Smooth muscle cell (in vitro differentiated cells): ENCODE measurements around the gene HPSE2. TPM values are rescaled to one million over a fixed set of nuclear protein-coding genes. Genes with fewer than 3 reads are reported as not detected.

Experiments used
- DNase-seq: peaks from one replicate; lab custom pipeline; 2025; ENCODE audit not compliant: unreplicated experiment; lab: John Stamatoyannopoulos, UW
- H2AFZ ChIP-seq: fragments of 200-600 bp; sonication (generic); 2 replicates; pipeline ENCODE4 v1.6.0; 2016; ENCODE audit warnings: antibody characterized with exemption, low read depth, mild to moderate bottlenecking
- H3F3A ChIP-seq: fragments of 200-600 bp; sonication (generic); 2 replicates; pipeline ENCODE4 v1.6.0; 2017; ENCODE audit warnings: antibody characterized with exemption, low read depth
- H3K27ac ChIP-seq: fragments of 200-600 bp; sonication (generic); 2 replicates; pipeline ENCODE4 v1.5.1; 2016; ENCODE audit warnings: low read depth, mild to moderate bottlenecking
- H3K27me3 ChIP-seq: fragments of 200-600 bp; sonication (generic); 2 replicates; pipeline ENCODE4 v1.6.1; 2016; ENCODE audit warnings: low read depth, mild to moderate bottlenecking
- H3K36me3 ChIP-seq: fragments of 200-600 bp; sonication (generic); 2 replicates; pipeline ENCODE4 v1.5.1; 2016; ENCODE audit warnings: low read depth
- H3K4me1 ChIP-seq: fragments of 200-600 bp; sonication (generic); 2 replicates; pipeline ENCODE4 v1.5.1; 2016; ENCODE audit warnings: low read depth
- H3K4me2 ChIP-seq: fragments of 200-600 bp; sonication (generic); 2 replicates; pipeline ENCODE4 v1.6.0; 2016; ENCODE audit warnings: mild to moderate bottlenecking
- H3K4me3 ChIP-seq: fragments of 200-600 bp; sonication (generic); 2 replicates; pipeline ENCODE4 v1.5.1; 2016; ENCODE audit warnings: mild to moderate bottlenecking
- H3K79me2 ChIP-seq: fragments of 200-600 bp; sonication (generic); 2 replicates; pipeline ENCODE4 v1.6.0; 2016; ENCODE audit warnings: low read depth, mild to moderate bottlenecking
- H3K9ac ChIP-seq: fragments of 200-600 bp; sonication (generic); 2 replicates; pipeline ENCODE4 v1.6.0; 2016; ENCODE audit warnings: low read depth
- H3K9me3 ChIP-seq: fragments of 200-600 bp; sonication (generic); replicated peaks from 2 replicates; pipeline ENCODE4 v1.5.1; 2016; ENCODE audit warnings: low read depth
- H4K20me1 ChIP-seq: fragments of 200-600 bp; sonication (generic); 2 replicates; pipeline ENCODE4 v1.6.0; 2016; ENCODE audit warnings: low read depth
- WGBS: methylation state at CpG from one replicate; pipeline ENCODE4 v1.1.7; 2016; ENCODE audit warnings: low lambda C conversion rate; 5-methylcytosine and 5-hydroxymethylcytosine counted together
- polyA plus RNA-seq: library from polyadenylated mRNA; unstranded; fragments of >200 nt; fragmentation: Nextera tagmentation; extraction: Ambion mirVana; gene quantifications from 2 replicates; pipeline ENCODE4 v1.2.1, GENCODE V29; 2016
- total RNA-seq: library from RNA; depleted of rRNA; stranded (reverse); fragments of >200 nt; gene quantifications from 2 replicates; pipeline ENCODE4 v1.2.3, GENCODE V29; 2014
- TF ChIP-seq, protein P1 (sequence below): fragments of 200-600 bp; sonication (generic); IDR thresholded peaks from 2 replicates; pipeline ENCODE4 v1.5.1; 2017; ENCODE audit warnings: borderline replicate concordance, mild to moderate bottlenecking, antibody characterized with exemption; ENCODE audit not compliant: insufficient read depth, poor library complexity, severe bottlenecking

HPSE2 gene
- total and polyA plus RNA-seq, 2 experiments from 2014 or later: 0.13 TPM; not detected in 1

DNA sequence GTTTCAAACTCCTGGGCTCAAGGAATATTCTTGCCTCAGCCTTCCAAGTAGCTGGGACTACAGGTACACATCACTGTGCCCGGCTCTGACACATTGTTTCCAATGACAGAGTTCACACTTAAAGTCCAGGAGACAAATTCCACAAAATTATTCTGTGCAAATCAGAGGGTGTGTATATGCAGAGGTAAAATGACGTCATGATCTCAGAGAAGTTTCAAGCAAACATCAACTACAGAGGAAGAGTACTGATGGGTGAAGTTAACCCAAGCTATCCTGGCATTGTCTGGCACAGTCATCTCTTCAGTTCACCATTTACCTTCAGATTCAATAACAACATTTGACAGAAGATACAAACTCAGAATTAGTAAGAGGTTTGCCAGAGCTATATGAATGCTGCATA is 388.9 kb downstream of the HPSE2 start:
- no peak for DNase-seq

DNA sequence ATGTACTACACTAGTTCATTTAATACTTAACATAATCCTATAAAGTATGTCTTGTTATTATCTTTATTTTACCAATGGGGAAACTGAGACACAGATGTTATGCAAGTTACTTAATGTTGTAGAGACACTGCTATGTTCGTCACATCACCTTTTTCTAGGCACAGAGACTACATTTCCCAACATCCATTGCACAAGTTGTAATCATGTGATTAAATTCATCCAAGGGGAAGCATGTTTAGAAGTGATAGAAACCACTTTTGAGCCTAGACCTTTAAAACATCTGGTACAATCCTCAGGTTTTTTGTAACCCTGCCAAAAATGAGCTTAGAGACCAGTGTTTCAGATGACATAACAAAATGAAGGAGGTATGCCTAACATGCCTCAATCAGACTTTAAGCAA is 402.1 kb downstream of the HPSE2 start:
- no peak for DNase-seq
- TF ChIP-seq, protein P1, sequence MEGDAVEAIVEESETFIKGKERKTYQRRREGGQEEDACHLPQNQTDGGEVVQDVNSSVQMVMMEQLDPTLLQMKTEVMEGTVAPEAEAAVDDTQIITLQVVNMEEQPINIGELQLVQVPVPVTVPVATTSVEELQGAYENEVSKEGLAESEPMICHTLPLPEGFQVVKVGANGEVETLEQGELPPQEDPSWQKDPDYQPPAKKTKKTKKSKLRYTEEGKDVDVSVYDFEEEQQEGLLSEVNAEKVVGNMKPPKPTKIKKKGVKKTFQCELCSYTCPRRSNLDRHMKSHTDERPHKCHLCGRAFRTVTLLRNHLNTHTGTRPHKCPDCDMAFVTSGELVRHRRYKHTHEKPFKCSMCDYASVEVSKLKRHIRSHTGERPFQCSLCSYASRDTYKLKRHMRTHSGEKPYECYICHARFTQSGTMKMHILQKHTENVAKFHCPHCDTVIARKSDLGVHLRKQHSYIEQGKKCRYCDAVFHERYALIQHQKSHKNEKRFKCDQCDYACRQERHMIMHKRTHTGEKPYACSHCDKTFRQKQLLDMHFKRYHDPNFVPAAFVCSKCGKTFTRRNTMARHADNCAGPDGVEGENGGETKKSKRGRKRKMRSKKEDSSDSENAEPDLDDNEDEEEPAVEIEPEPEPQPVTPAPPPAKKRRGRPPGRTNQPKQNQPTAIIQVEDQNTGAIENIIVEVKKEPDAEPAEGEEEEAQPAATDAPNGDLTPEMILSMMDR: no peak
- no peak overlapping the region for H3K4me2 ChIP-seq
- 68% methylated on average over 1 of the region's 1 CpG for WGBS
- H3K36me3 ChIP-seq: no peaks in the 10 kb centered on the region
- no peak overlapping the region for H3K9ac ChIP-seq
- no peaks in the 10 kb centered on the region for H3K4me1 ChIP-seq
- H3K4me3 ChIP-seq: no peak overlapping the region
- H3K27ac ChIP-seq: no peak overlapping the region
- no peaks in the 10 kb centered on the region for H4K20me1 ChIP-seq
- no peaks in the 10 kb centered on the region for H3K9me3 ChIP-seq
- H2AFZ ChIP-seq: no peak overlapping the region
- H3K27me3 ChIP-seq: no peaks in the 10 kb centered on the region
- no peaks in the 10 kb centered on the region for H3F3A ChIP-seq
- no peaks in the 10 kb centered on the region for H3K79me2 ChIP-seq

More for the DNA sequence above, 388.9 kb downstream of the HPSE2 start:
- H3K9me3 ChIP-seq: no peaks in the 10 kb centered on the region
- H3K4me2 ChIP-seq: no peak overlapping the region
- no peaks in the 10 kb centered on the region for H3F3A ChIP-seq
- H3K9ac ChIP-seq: no peak overlapping the region
- no peaks in the 10 kb centered on the region for H3K27me3 ChIP-seq
- no peaks in the 10 kb centered on the region for H3K79me2 ChIP-seq
- no peak overlapping the region for H3K4me3 ChIP-seq
- no peaks in the 10 kb centered on the region for H4K20me1 ChIP-seq
- TF ChIP-seq, protein P1: no peak
- no peaks in the 10 kb centered on the region for H3K4me1 ChIP-seq
- no peak overlapping the region for H2AFZ ChIP-seq
- WGBS: 78% methylated on average over 2 of the region's 2 CpGs
- no peak overlapping the region for H3K27ac ChIP-seq
- H3K36me3 ChIP-seq: no peaks in the 10 kb centered on the region

DNA sequence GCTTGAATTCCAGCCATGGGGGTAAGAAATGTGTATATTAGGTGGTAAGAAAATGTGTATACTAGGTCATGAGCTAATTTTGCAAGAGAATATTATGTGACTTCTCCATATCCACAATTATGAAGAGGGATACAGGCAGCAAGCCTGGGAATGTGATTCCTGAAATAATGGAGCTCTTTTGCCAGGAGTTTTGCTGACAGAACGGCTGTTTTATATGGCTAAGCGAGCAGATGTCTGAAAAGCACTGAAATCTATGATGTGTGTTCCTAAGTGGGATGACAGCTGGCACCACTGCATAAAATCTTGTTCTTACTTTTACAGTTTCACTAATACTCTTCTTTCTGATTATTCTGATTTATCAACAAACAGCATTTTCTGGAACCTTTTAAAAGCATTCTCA is 402.9 kb downstream of the HPSE2 start:
- Histone ChIP-seq H3K27me3 (no peaks in the 10 kb centered on the region), H3K9ac (no peak overlapping the region), H4K20me1 (no peaks in the 10 kb centered on the region), H3K4me1 (no peaks in the 10 kb centered on the region), H3K9me3 (no peaks in the 10 kb centered on the region), H3K4me2 (no peak overlapping the region), H3K36me3 (no peaks in the 10 kb centered on the region), H3K79me2 (no peaks in the 10 kb centered on the region), H3F3A (no peaks in the 10 kb centered on the region), H2AFZ (peak overlapping the region; percentile 31), H3K27ac (no peak overlapping the region), H3K4me3 (no peak overlapping the region)
- WGBS: 20% methylated on average over 2 of the region's 2 CpGs
- no peak for DNase-seq
- TF ChIP-seq, protein P1: no peak

DNA sequence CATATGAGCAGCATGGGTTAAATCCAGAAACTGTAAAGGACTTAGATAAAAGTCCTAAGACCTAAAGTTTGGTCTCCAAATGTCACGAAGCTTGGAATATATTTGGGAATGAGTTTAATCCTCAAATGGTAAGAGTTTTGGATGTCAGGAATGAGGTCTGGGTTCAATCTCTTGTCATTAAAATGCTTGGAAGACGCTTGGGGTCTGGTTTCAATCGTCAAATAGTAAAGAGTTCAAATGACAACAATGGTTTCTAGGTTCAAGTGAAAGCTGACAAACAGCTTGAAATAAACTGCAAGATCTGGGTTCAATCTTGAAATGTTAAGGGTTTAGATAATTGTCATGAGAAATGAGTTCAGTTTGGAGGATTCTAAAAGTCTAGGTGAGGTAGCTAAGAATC is 403.5 kb downstream of the HPSE2 start:
- TF ChIP-seq, protein P1: no peak
- no peaks in the 10 kb centered on the region for H3K9me3 ChIP-seq
- H2AFZ ChIP-seq: peak overlapping the region; percentile 31
- H4K20me1 ChIP-seq: no peaks in the 10 kb centered on the region
- H3K79me2 ChIP-seq: no peaks in the 10 kb centered on the region
- no peak overlapping the region for H3K9ac ChIP-seq
- no peak overlapping the region for H3K27ac ChIP-seq
- no peaks in the 10 kb centered on the region for H3F3A ChIP-seq
- no peaks in the 10 kb centered on the region for H3K27me3 ChIP-seq
- 7% methylated on average over 3 of the region's 3 CpGs for WGBS
- H3K4me2 ChIP-seq: peak overlapping the region; percentile 29
- no peaks in the 10 kb centered on the region for H3K4me1 ChIP-seq
- DNase-seq: no peak
- no peak overlapping the region for H3K4me3 ChIP-seq
- no peaks in the 10 kb centered on the region for H3K36me3 ChIP-seq
